Mammary epithelial cell (primary cell): ENCODE results near the gene TRAP1.

Experiments
- CTCF ChIP-seq, 2 donors: IDR thresholded peaks in 1 of 2; conservative IDR thresholded peaks in 1 of 2; 2 replicates each; pipeline ENCODE4 v1.5.1; 2011 to 2012; ENCODE audit warnings: inconsistent platforms in 2 of 2, low read length in 2 of 2, mild to moderate bottlenecking in 2 of 2, control low read depth in 1 of 2, low read depth in 1 of 2; ENCODE audit not compliant: insufficient read depth in 1 of 2; ENCODE audit errors: extremely low read depth in 1 of 2
- EZH2 ChIP-seq: IDR thresholded peaks from 2 replicates; pipeline ENCODE4 v1.6.1; 2012; ENCODE audit warnings: low read length, inconsistent platforms, borderline replicate concordance

GRCh38 chr16:3730161-3731125, 13.1 kb upstream of the TRAP1 start:
- TF ChIP-seq CTCF (conservative IDR thresholded peaks at IDR 0.05 in 1 of 2, IDR thresholded peaks at IDR 0.05 in 1 of 2; ENCODE audit: extremely low read depth in 1 of 2, insufficient read depth in 1 of 2, low read depth in 1 of 2, low read length in 2 of 2) (no peak), EZH2 (no peak)
